OCI-LY1 (cell line): ENCODE data around the gene FLRT3.
A peak's percentile ranks its signal among the peaks of the same experiment; 100 is the strongest.

ENCODE experiments used
- H2AFZ ChIP-seq: fragments of 200-600 bp; sonication (generic), shearing (Covaris generic); 2 replicates; pipeline ENCODE4 v1.6.0; 2014; ENCODE audit warnings: antibody characterized with exemption, mild to moderate bottlenecking, low read length
- H3F3A ChIP-seq: fragments of 200-600 bp; sonication (generic), shearing (Covaris generic); 2 replicates; pipeline ENCODE4 v1.6.0; 2014; ENCODE audit warnings: mild to moderate bottlenecking, antibody characterized with exemption, low read length, moderate library complexity; ENCODE audit not compliant: insufficient read depth
- H3K27ac ChIP-seq: fragments of 200-600 bp; sonication (generic); 2 replicates; pipeline ENCODE4 v1.5.1; 2014; ENCODE audit warnings: low read length, mixed run types, mild to moderate bottlenecking, low read depth; ENCODE audit not compliant: poor library complexity, severe bottlenecking
- H3K27me3 ChIP-seq: fragments of 200-600 bp; sonication (generic); 2 replicates; pipeline ENCODE4 v1.6.0; 2014; ENCODE audit warnings: antibody characterized with exemption, mild to moderate bottlenecking, low read length, moderate library complexity; ENCODE audit not compliant: insufficient read depth
- H3K36me3 ChIP-seq: fragments of 200-600 bp; sonication (generic); 2 replicates; pipeline ENCODE4 v1.6.1; 2014; ENCODE audit warnings: mild to moderate bottlenecking, antibody characterized with exemption, low read length, moderate library complexity, mixed read lengths; ENCODE audit not compliant: insufficient read depth
- H3K4me1 ChIP-seq: fragments of 200-600 bp; sonication (generic); 2 replicates; pipeline ENCODE4 v1.5.1; 2014; ENCODE audit warnings: mild to moderate bottlenecking, low read length, moderate library complexity; ENCODE audit not compliant: insufficient read depth, severe bottlenecking
- H3K4me2 ChIP-seq: fragments of 200-600 bp; sonication (generic), shearing (Covaris generic); 2 replicates; pipeline ENCODE4 v1.6.1; 2014; ENCODE audit warnings: low read length
- H3K4me3 ChIP-seq: fragments of 200-600 bp; sonication (generic); 2 replicates; pipeline ENCODE4 v1.5.1; 2014; ENCODE audit warnings: low read length, low read depth, mild to moderate bottlenecking, mixed read lengths; ENCODE audit not compliant: poor library complexity, severe bottlenecking
- H3K79me2 ChIP-seq: fragments of 200-600 bp; shearing (Covaris generic); 2 replicates; pipeline ENCODE4 v1.6.1; 2016; ENCODE audit warnings: mixed run types, low read length, mixed read lengths; ENCODE audit not compliant: insufficient read depth
- H3K9ac ChIP-seq: fragments of 200-600 bp; sonication (generic), shearing (Covaris generic); 2 replicates; pipeline ENCODE4 v1.6.1; 2014; ENCODE audit warnings: mild to moderate bottlenecking, low read length, mixed read lengths
- H3K9me2 ChIP-seq: fragments of 200-600 bp; sonication (generic), shearing (Covaris generic); 2 replicates; pipeline ENCODE4 v1.6.1; 2014; ENCODE audit warnings: low read depth, mild to moderate bottlenecking, low read length, mixed read lengths
- H3K9me3 ChIP-seq: fragments of 200-600 bp; shearing (Covaris generic); 2 replicates; pipeline ENCODE4 v1.6.1; 2014; ENCODE audit warnings: low read length, mixed read lengths
- H4K20me1 ChIP-seq: fragments of 200-600 bp; sonication (generic), shearing (Covaris generic); 2 replicates; pipeline ENCODE4 v1.6.0; 2016; ENCODE audit warnings: mild to moderate bottlenecking, low read length; ENCODE audit not compliant: insufficient read depth
- EZH2 ChIP-seq: fragments of 200-600 bp; sonication (generic), shearing (Covaris generic); IDR thresholded peaks from 2 replicates; pipeline ENCODE4 v1.8.0; 2017; ENCODE audit warnings: borderline replicate concordance, mixed run types, mild to moderate bottlenecking, antibody characterized with exemption, low read length, moderate library complexity, mixed read lengths
- TF ChIP-seq, protein P1 (sequence below): fragments of 200-600 bp; sonication (generic), shearing (Covaris generic); IDR thresholded peaks from 2 replicates; pipeline ENCODE4 v1.5.1; 2017; ENCODE audit warnings: mild to moderate bottlenecking, antibody characterized with exemption, low read length, moderate library complexity, mixed read lengths

The FLRT3 gene

DNA sequence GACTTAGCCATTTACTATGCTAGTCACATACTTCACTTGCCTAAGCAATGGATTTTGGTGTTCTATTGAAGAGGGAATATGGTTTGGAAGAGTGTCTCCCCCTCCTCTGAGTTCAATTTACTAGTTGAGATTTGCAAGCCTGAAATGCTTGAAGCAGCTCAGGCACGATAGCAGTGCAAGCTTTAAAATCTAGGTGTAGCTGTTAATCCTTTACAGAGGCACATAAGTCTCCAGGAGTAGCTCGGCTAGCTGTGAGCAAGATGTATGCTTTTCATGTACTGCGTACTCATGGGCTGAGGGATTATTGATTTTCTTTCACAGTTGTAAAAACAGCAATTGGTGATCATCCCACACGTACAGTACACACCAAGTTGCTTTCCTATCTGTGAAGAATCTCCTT is 726 bp downstream of the FLRT3 start:
- Histone ChIP-seq H3K4me2 (no peak overlapping the region), H3K4me1 (no peaks in the 10 kb centered on the region), H4K20me1 (no peaks in the 10 kb centered on the region), H3K36me3 (no peaks in the 10 kb centered on the region), H3F3A (no peaks in the 10 kb centered on the region), H3K4me3 (no peak overlapping the region), H3K27ac (no peak overlapping the region), H3K9me3 (no peaks in the 10 kb centered on the region), H3K9me2 (no peaks in the 10 kb centered on the region), H3K27me3 (no peaks in the 10 kb centered on the region), H3K9ac (no peak overlapping the region), H2AFZ (no peak overlapping the region), H3K79me2 (no peaks in the 10 kb centered on the region)
- no peak for TF ChIP-seq EZH2
- TF ChIP-seq, protein P1, sequence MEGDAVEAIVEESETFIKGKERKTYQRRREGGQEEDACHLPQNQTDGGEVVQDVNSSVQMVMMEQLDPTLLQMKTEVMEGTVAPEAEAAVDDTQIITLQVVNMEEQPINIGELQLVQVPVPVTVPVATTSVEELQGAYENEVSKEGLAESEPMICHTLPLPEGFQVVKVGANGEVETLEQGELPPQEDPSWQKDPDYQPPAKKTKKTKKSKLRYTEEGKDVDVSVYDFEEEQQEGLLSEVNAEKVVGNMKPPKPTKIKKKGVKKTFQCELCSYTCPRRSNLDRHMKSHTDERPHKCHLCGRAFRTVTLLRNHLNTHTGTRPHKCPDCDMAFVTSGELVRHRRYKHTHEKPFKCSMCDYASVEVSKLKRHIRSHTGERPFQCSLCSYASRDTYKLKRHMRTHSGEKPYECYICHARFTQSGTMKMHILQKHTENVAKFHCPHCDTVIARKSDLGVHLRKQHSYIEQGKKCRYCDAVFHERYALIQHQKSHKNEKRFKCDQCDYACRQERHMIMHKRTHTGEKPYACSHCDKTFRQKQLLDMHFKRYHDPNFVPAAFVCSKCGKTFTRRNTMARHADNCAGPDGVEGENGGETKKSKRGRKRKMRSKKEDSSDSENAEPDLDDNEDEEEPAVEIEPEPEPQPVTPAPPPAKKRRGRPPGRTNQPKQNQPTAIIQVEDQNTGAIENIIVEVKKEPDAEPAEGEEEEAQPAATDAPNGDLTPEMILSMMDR: no peak

DNA sequence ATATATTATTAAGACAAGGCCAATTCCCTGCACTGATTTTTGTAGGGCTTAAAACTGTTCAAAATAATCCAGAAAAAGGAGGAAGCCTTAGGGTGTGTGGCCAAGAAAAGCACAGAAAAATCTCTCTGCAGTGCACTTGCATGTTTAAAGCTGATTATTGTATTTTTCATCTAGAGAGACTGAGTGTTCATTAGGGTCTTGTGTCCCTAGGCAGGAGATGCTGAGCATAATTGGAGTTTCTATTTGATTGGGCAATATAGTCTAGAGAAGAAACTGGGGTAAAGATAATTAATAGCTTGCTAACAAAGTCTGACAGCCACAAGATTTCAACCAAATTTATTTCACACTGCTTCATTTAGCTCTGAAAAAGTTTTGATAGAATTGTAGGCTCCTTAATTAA is 2.4 kb downstream of the FLRT3 start:
- Histone ChIP-seq H3K36me3 (no peaks in the 10 kb centered on the region), H3K4me2 (no peak overlapping the region), H3K27me3 (no peaks in the 10 kb centered on the region), H3K4me1 (no peaks in the 10 kb centered on the region), H3K79me2 (no peaks in the 10 kb centered on the region), H3K9me2 (no peaks in the 10 kb centered on the region), H3F3A (no peaks in the 10 kb centered on the region), H3K9ac (no peak overlapping the region), H3K4me3 (no peak overlapping the region), H3K9me3 (no peaks in the 10 kb centered on the region), H3K27ac (no peak overlapping the region), H4K20me1 (no peaks in the 10 kb centered on the region), H2AFZ (no peak overlapping the region)
- TF ChIP-seq EZH2: no peak
- TF ChIP-seq, protein P1: no peak

DNA sequence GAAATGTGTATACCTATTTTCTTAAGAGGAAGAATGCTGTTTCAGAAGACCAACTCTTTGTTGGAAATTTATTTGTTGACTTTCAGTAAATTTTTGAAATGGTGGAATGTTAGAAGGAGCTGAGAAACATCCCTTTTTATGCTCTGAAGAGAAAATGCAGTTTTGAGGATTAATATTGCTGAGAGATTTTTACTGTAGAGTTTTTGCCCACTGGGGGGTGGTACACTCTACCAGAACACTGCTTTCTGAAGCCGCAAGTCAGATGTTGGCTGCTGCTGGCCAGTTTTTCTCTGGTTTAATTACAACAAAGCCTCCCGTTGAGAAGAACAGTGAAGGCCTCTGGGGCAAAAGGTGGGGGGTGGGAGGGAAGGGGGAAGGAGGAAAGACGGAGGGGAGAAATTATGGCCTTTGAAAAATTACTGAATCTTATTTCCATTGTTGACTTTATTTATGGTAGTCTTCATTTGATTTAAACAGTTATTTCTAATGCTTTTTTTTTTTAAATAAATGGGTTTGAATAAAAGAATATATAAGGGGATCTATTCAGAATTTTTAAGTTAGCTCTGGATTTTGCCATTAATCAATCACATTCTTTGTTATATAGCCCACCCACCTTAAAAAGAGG is 3.0 kb downstream of the FLRT3 start:
- TF ChIP-seq, protein P1: peak; percentile 13; the same call in 1 of the 2 replicates
- TF ChIP-seq EZH2: no peak
- Histone ChIP-seq H3K4me3 (no peak overlapping the region), H3K27ac (no peak overlapping the region)

More for the DNA sequence above, 3.0 kb downstream of the FLRT3 start:
- Histone ChIP-seq H3F3A (no peaks in the 10 kb centered on the region), H4K20me1 (no peaks in the 10 kb centered on the region), H3K9ac (no peak overlapping the region), H3K9me3 (no peaks in the 10 kb centered on the region), H3K27me3 (no peaks in the 10 kb centered on the region), H2AFZ (no peak overlapping the region), H3K79me2 (no peaks in the 10 kb centered on the region), H3K36me3 (no peaks in the 10 kb centered on the region), H3K4me2 (no peak overlapping the region), H3K4me1 (no peaks in the 10 kb centered on the region), H3K9me2 (no peaks in the 10 kb centered on the region)
